Spleen (tissue), 11 donors: ENCODE measurements around the gene ACSL1. TPM values are rescaled to one million over a fixed set of nuclear protein-coding genes. Genes with fewer than 3 reads are reported as not detected.

Experiments
- DNase-seq: peaks from one replicate; pipeline ENCODE4 v3.0.0-alpha.2; 2020
- H3K27ac ChIP-seq, 8 donors: fragments of 200-600 bp; sonication (generic) in 7 of 8; 1 replicate in 4 of 8; 2 replicates in 4 of 8; pipeline versions ENCODE4 v1.5.0 to v1.8.0; 2016 to 2021; ENCODE audit warnings: inconsistent platforms in 4 of 8, mild to moderate bottlenecking in 4 of 8, moderate library complexity in 1 of 8
- H3K27me3 ChIP-seq, 7 donors: fragments of 200-600 bp; sonication (generic) in 6 of 7; replicated peaks in 1 of 7; 1 replicate in 4 of 7; 2 replicates in 3 of 7; pipeline versions ENCODE4 v1.5.0 to v1.8.0; 2016 to 2021; ENCODE audit warnings: inconsistent platforms in 3 of 7, mild to moderate bottlenecking in 1 of 7
- H3K36me3 ChIP-seq, 6 donors: fragments of 200-600 bp; sonication (generic) in 5 of 6; 1 replicate in 4 of 6; 2 replicates in 2 of 6; pipeline versions ENCODE4 v1.5.0 to v1.8.0; 2016 to 2021; ENCODE audit warnings: inconsistent platforms in 2 of 6
- H3K4me1 ChIP-seq, 6 donors: fragments of 200-600 bp; sonication (generic) in 5 of 6; 1 replicate in 3 of 6; 2 replicates in 3 of 6; pipeline versions ENCODE4 v1.5.0 to v1.8.0; 2016 to 2021; ENCODE audit warnings: inconsistent platforms in 3 of 6
- H3K4me3 ChIP-seq, 8 donors: fragments of 200-600 bp; sonication (generic) in 7 of 8; 1 replicate in 4 of 8; 2 replicates in 4 of 8; pipeline versions ENCODE4 v1.5.0 to v1.8.0; 2016 to 2021; ENCODE audit warnings: inconsistent platforms in 4 of 8, mild to moderate bottlenecking in 4 of 8, moderate library complexity in 2 of 8
- H3K9me3 ChIP-seq, 8 donors: fragments of 200-600 bp; sonication (generic) in 7 of 8; 1 replicate in 4 of 8; 2 replicates in 4 of 8; pipeline versions ENCODE4 v1.5.0 to v1.8.0; 2016 to 2021; ENCODE audit warnings: inconsistent platforms in 4 of 8
- POLR2A ChIP-seq, 3 donors: fragments of 450-650 bp; IDR thresholded peaks; one replicate each; pipeline ENCODE4 v1.5.1; 2017; ENCODE audit warnings: antibody characterized with exemption in 3 of 3, mild to moderate bottlenecking in 1 of 3
- POLR2AphosphoS5 ChIP-seq, 3 donors: sonication (generic); formaldehyde crosslinking; IDR thresholded peaks; one replicate each; pipeline ENCODE4 v1.5.1; 2017; ENCODE audit warnings: antibody characterized with exemption in 3 of 3
- WGBS, 5 donors: extraction: QIAGEN DNeasy Blood & Tissue Kit in 3 of 5; methylation state at CpG; one replicate each; pipeline versions ENCODE4 v1.1.5 to v1.1.7; 2013 to 2018; 5-methylcytosine and 5-hydroxymethylcytosine counted together
- intact Hi-C: fragments of 100-400 bp; cut with DNase I; formaldehyde crosslinking; loops from one replicate; pipeline ENCODE4 v1.15.0; 2023; ENCODE audit warnings: low total_unique reads
- polyA plus RNA-seq, 3 donors: library from polyadenylated mRNA; stranded (reverse); fragments of 200-250 nt; gene quantifications; one replicate each; pipeline ENCODE4 v1.2.1, GENCODE V29; 2013
- total RNA-seq, 7 donors: library from RNA; depleted of rRNA in 3 of 7; stranded (reverse); fragments of >200 nt in 3 of 7; fragmentation: NEBNext Ultra II Directional in 4 of 7; extraction: Animal tissue kit (Norgen Biotek cat#: 25700) in 4 of 7; gene quantifications; one replicate each; pipeline versions ENCODE4 v1.1.0 to v1.2.1, GENCODE V29; 2016 to 2021
- TF ChIP-seq, protein P1 (sequence below), 11 experiments: fragments of 200-600 bp in 7 of 11; fragments of 450-650 bp in 4 of 11; sonication (generic) in 4 of 11; IDR thresholded peaks in 8 of 11; conservative IDR thresholded peaks in 3 of 11; 1 replicate in 7 of 11; 2 replicates in 4 of 11; pipeline versions ENCODE4 v1.4.0 to v1.8.0; 2016 to 2021; ENCODE audit warnings: antibody characterized with exemption in 11 of 11, inconsistent platforms in 4 of 11, mild to moderate bottlenecking in 1 of 11
- donor health status: healthy with polysubstance abuse.
- donor health status: DM: no; HTN: no; CAD: no; lungs with moderate emphysema.
- donor health status: DM: no; HTN: no; CAD: no.
- donor health status: Bipolar disorder and iron deficiency.
- donor health status: healthy.
- donor health status: DM: no; HTN: no; CAD: no.
- donor health status: DM: yes; HTN: yes; CAD: no.

The ACSL1 gene
- total and polyA plus RNA-seq, 10 donors: 17.6 to 333 (median 118) TPM

- no peak overlapping the region for H3K27ac ChIP-seq
- H3K4me3 ChIP-seq: no peak overlapping the region
- H3K9me3 ChIP-seq: no peaks in the 10 kb centered on the region
- H3K36me3 ChIP-seq: peaks cover 0 to 99% (median 57%) of the 10 kb centered on the region in 6 donors
- 93 to 97% (median 95%) methylated on average over 5 of the region's 5 CpGs for WGBS, 5 donors
- no peaks in the 10 kb centered on the region for H3K27me3 ChIP-seq
- peaks cover 0 to 19% (median 8%) of the 10 kb centered on the region in 6 donors for H3K4me1 ChIP-seq
- intact Hi-C loops: no loop called here
- DNase-seq: no peak
- no peak for TF ChIP-seq POLR2AphosphoS5 (IDR thresholded peaks at IDR 0.05)
- TF ChIP-seq, protein P1, sequence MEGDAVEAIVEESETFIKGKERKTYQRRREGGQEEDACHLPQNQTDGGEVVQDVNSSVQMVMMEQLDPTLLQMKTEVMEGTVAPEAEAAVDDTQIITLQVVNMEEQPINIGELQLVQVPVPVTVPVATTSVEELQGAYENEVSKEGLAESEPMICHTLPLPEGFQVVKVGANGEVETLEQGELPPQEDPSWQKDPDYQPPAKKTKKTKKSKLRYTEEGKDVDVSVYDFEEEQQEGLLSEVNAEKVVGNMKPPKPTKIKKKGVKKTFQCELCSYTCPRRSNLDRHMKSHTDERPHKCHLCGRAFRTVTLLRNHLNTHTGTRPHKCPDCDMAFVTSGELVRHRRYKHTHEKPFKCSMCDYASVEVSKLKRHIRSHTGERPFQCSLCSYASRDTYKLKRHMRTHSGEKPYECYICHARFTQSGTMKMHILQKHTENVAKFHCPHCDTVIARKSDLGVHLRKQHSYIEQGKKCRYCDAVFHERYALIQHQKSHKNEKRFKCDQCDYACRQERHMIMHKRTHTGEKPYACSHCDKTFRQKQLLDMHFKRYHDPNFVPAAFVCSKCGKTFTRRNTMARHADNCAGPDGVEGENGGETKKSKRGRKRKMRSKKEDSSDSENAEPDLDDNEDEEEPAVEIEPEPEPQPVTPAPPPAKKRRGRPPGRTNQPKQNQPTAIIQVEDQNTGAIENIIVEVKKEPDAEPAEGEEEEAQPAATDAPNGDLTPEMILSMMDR (IDR thresholded peaks at IDR 0.05 in 8 of 11, conservative IDR thresholded peaks at IDR 0.05 in 3 of 11): no peak
- no peak for TF ChIP-seq POLR2A (IDR thresholded peaks at IDR 0.05)
Observed at GRCh38 chr4:184760681-184761080, 65.1 kb downstream of the ACSL1 start.

DNA sequence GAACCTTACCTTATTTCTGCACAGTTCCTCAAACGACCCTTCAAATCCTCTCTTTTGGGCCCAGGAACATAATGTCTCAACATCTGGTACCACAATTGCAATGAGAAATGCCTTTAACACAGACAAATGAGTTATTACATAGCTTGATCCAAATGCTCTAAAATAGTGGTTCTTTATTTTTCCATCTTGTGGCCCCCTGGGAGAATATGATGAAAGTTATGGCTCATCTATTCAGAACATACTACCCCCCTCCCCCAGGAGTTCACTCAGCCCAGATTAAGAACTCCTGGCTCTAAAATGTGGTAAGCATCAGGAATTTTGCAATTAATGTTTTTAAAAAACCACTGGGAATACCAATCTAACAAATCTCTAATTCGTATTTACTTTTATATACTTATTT, 68.0 kb downstream of the ACSL1 start:
- Histone ChIP-seq H3K36me3 (peaks cover 0 to 99% (median 45%) of the 10 kb centered on the region in 6 donors), H3K4me1 (peaks cover 0 to 19% (median 8%) of the 10 kb centered on the region in 6 donors), H3K27ac (no peak overlapping the region), H3K27me3 (no peaks in the 10 kb centered on the region), H3K4me3 (no peak overlapping the region), H3K9me3 (no peaks in the 10 kb centered on the region)
- TF ChIP-seq, protein P1 (IDR thresholded peaks at IDR 0.05 in 8 of 11, conservative IDR thresholded peaks at IDR 0.05 in 3 of 11): no peak
- no peak for TF ChIP-seq POLR2A (IDR thresholded peaks at IDR 0.05)
- TF ChIP-seq POLR2AphosphoS5 (IDR thresholded peaks at IDR 0.05): no peak
- intact Hi-C loops: no loop called here
- DNase-seq: no peak
- WGBS, 5 donors: 40 to 83% (median 69%) methylated on average over 2 of the region's 2 CpGs

DNA sequence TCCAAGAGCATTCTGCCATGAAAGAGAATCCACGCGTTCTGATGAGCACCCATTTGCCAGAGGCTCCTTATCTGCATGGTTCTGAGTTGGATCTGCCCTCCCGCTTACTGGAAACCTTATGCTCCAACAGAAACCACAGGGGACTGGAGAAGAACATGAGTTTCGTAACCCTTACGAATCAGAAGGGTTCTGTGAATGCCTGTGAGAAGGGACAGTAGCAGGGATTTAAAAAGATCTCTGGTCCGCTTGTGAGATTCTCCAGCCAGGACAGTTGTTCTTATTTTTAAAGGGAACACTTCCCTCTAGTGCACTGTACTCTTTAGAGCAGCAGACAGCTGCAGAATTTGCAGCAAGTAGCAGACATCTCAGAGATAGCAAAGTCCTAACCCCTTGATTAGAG, 69.4 kb downstream of the ACSL1 start:
- Histone ChIP-seq H3K9me3 (no peaks in the 10 kb centered on the region), H3K27ac (peak overlapping the region in 1 of 8 donors; percentile 6), H3K27me3 (no peaks in the 10 kb centered on the region), H3K4me1 (peaks cover 0 to 8% (median 0%) of the 10 kb centered on the region in 6 donors), H3K4me3 (no peak overlapping the region), H3K36me3 (peaks cover 0 to 92% (median 38%) of the 10 kb centered on the region in 6 donors)
- no peak for DNase-seq
- TF ChIP-seq POLR2A (IDR thresholded peaks at IDR 0.05): no peak
- TF ChIP-seq, protein P1 (IDR thresholded peaks at IDR 0.05 in 8 of 11, conservative IDR thresholded peaks at IDR 0.05 in 3 of 11): no peak
- no peak for TF ChIP-seq POLR2AphosphoS5 (IDR thresholded peaks at IDR 0.05)
- intact Hi-C loops: no loop called here
- 71 to 91% (median 82%) methylated on average over 6 of the region's 6 CpGs for WGBS, 5 donors

- 92 to 96% (median 95%) methylated on average over 6 of the region's 6 CpGs for WGBS, 5 donors
- intact Hi-C loops: no loop called here
- H3K4me1 ChIP-seq: peaks cover 0 to 8% (median 0%) of the 10 kb centered on the region in 6 donors
- no peak for DNase-seq
- no peak overlapping the region for H3K27ac ChIP-seq
- no peaks in the 10 kb centered on the region for H3K27me3 ChIP-seq
- H3K36me3 ChIP-seq: peaks cover 0 to 81% (median 29%) of the 10 kb centered on the region in 6 donors
- H3K9me3 ChIP-seq: no peaks in the 10 kb centered on the region
- TF ChIP-seq POLR2A (IDR thresholded peaks at IDR 0.05): no peak
- TF ChIP-seq POLR2AphosphoS5 (IDR thresholded peaks at IDR 0.05): no peak
- TF ChIP-seq, protein P1 (IDR thresholded peaks at IDR 0.05 in 8 of 11, conservative IDR thresholded peaks at IDR 0.05 in 3 of 11): no peak
- no peak overlapping the region for H3K4me3 ChIP-seq
Observed at GRCh38 chr4:184755278-184755677, 70.5 kb downstream of the ACSL1 start.
